Effector CD4-positive, alpha-beta T cell (primary cell): Measurements from ENCODE around the gene RCC1.
"Not testable (repeated sequence)": the region's sequence is repeated elsewhere in the genome, so short reads cannot be mapped to it uniquely, and the experiment has no call there.

Experiments used
- DNase-seq: peaks from one replicate; pipeline ENCODE4 v3.0.0-alpha.2; 2020

Gene RCC1

DNA sequence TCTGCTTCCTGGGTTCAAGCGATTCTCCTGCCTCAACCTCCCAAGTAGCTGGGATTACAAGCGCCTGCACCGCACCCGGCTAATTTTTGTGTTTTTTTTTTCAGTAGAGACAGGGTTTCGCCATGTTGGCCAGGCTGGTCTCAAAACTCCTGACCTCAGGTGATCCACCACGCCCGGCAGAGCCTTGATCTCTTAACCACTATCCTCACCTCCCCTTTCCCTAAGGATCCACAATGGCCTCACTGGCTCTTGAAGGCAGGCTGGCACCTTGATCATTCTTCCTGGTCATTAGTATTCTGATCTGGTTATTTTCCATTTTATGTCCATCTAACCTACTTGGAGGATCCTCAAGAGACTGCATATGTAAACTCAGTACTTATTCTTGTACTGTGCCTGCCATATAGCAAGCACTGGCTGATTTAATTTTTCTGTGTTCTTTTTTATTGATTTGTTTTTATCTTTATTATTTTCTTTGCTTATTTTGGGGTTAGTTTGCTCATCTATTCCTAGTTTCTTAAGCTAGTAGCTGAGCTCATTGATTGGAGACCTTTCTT lies 6.3 kb downstream of the RCC1 start:
- no peak for DNase-seq

DNA sequence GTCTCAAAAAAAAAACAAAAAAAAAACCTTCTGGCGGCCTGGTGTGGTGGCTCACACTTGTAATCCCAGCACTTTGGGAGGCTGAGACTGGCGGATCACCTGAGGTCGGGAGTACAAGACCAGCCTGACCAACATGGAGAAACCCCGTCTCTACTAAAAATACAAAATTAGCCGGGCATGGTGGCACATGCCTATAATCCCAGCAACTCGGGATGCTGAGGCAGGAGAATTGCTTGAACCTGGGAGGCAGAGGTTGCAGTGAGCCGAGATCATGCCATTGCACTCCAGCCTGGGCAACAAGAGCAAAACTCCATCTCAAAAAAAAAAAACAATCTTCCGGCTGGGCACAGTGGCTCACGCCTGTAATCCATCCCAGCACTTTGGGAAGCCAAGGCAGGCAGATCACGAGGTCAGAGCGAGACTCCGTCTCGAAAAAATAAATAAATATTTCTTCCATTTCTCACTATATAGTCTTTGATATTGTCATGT lies 8.6 kb downstream of the RCC1 start:
- DNase-seq, result not testable (repeated sequence)

DNA sequence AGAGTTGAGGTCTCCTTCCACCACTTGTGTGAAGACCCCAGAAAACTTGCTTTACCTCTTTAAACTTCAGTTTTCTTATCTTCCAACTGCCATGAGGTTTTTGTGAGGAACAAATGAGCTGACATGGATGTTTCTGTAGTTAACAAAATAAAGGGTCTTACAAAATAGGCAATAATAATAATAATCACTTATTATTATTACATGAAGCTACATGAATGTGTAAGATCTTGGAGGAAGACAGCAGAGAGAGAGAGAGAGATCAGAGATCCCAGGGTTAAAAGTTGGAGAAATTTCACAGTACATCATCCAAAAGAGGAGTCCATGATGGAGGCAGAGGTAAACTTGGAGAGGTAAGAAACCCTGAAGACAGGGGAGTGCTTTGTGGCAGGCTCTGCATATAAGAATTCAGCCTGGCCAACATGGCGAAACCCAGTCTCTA lies 10.7 kb downstream of the RCC1 start:
- DNase-seq, result no peak

DNA sequence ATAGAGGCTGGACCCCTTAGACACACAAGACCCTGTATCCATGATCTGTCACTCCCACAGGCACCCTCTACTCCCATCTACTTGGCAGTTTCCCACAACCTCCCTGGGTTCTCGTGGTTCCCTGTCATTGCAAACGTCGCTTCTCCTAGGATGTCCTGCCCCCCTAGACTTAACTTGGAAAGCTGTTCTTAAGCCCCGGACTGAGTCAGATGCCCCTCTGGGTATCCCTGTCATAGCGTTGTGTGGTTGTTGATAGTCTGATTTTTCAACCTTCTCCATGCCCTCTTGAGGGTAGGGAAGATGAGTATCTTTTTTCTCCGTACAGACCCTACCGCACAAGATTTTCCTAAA lies 11.8 kb downstream of the RCC1 start:
- DNase-seq, result no peak

DNA sequence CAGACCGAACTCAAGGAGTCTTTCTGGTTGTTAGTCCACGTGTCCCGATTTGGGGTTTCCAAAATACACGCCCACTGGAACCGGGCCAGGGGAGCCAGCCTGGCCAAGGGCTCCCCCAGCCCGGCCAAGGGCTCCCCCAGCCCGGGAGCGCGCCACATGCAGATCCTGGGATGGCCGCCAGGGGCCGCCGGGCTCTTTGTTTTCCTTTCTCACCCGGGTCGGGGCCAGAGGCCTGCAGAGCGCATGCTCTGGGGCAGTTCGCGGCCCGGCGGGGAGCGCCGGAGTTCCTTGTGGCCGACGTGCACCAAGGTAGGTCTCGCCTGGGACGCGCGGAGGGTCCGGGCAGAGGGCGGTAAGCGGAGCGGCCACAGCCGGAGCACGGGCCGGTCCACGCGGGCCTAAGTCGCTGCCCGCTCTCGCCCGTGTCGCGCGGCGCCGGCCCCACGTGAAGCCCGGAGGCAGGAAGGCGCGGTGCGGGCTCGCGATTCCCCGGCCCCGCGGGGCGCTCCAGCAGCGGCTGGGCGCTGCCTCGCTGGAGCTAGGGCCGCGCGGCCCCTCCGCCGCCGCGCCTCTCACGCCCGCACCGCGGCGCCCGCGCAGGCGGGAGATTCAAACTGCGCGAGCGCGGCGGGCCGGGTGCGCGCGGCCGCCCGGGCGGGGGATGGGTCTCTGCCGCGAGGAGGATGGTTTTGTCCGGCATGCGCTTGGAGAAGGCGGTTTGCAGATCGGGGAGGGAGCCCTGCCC lies 12.3 kb downstream of the RCC1 start:
- peak; percentile 80 for DNase-seq

DNA sequence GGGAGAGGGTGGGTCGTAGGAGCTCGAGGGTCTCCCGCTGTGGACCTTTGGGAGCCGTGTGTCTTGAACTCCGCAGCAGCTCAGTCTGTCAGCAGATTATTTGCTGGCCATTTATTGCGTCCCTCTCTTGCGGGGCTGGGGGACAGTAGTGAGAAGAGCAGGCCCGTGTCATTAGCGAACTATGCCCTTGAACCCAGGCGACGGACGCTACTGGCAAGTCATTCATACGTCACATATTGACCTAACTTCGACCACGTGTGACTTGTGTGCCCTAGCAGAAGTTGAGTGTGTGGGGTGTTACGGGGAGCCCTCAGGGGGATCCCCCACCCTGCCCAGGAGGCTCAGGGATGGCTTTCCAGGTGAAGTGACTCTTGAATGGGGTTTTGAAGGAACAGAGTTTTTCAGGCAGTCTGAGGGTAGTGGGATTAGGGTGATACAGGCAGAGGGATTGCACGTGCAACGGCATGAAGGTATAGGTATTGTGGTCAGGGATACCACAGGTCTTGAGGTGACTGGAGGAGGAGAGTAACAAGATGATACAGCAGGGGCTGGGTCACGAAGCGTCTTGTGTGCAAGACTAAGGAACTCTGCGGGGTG lies 13.0 kb downstream of the RCC1 start:
- no peak for DNase-seq

DNA sequence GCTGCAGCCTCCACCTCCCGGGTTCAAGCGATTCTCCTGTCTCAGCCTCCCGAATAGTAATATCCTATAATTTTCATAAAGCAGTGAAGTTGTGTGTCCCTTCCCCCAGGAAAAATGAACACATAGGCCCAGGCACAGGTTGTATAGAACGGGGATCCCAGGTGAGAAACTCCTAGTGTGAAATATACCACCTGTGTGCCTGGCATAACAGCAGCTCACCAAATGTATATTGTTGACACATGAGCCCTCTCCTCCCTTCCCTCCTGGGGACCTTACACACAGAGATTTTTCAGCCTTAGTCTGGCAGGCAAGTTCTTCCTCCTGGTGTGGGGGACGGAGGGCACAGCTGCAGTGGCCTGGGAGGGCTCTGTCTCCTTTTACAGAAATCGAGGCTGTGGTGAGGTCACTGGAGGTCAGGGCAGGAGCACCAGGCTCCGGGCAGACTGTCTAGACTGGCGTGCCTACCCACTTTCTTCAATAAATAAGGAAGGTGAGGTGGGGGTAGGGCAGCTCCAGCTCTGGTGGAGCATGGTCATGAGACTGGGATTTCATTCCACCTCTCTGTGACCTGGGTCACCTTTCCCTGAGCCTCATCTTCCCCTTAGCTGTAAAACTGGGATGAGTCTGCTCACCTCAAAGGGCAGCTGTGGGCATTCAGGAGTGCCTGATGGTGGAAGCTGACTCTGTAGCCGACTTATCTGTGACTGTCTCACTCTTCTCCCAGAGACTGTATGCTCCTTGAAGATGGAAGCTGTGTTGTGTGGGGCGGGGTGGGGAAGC lies 14.3 kb downstream of the RCC1 start:
- DNase-seq, result no peak

DNA sequence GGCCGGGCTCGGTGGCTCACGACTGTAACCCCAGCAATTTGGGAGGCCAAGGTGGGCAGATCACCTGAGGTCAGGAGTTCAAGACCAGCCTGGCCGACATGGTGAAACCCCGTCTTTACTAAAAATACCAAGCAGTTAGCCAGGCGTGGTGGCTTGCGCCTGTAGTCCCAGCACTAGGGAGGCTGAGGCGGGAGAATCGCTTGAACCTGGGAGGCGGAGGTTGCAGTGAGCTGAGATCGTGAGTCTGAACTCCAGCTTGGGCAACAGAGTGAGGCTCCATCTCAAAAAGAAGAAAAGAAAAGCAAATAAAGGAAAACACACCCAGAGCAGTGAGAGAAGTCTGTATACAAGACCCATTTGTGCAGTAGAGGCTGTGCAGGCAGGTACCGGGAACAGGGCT lies 15.0 kb downstream of the RCC1 start:
- DNase-seq, result not testable (repeated sequence)

DNA sequence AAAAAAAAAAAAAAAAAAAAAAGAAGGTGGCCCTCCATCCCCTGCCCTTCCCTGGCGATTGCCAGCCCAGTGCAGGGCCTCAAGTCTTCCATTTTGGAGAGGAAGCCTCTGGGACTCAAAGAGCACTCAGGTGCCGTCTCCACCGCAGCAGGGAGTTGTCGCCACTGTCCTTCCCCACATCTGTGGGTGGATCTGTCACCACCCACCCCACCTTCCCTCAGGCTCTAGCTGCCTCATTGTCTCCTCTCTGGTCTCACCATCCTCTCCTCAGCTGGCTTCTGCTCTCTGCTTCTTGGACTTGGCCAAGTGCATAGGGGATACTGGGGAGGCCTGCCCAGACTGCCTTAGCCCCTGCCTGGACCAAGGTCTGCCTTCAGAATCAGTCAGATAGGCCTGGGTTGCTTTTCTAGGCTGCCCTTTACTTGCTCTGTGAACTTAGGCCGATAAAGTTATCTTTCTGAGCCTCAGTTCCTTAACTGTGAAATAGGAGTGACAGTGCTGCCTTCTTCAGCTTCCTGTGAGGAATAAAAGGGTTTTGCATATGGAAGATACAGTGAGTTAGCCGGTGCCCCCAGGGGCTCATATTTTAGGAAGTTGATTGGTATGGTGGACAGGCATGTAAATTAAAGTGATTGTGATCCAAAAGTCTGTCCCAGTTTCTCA lies 15.8 kb downstream of the RCC1 start:
- no peak for DNase-seq

DNA sequence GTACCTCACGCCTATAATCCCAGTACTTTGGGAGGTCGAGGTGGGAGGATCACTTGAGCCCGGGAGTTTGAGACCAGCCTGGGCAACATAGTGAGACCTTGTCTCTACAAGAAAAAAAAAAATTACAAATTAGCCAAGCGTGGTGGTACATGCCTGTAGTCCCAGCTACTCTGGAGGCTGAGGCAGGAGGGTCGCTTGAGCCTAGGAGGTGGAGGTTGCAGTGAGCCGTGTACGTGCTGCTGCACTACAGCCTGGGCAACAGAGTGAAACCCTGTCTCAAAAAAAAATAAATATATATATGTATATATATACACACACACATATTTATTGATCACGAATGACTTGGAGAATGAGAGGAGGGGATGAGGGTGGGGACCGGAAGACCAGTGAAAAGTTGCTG lies 16.7 kb downstream of the RCC1 start:
- DNase-seq, result not testable (repeated sequence)

DNA sequence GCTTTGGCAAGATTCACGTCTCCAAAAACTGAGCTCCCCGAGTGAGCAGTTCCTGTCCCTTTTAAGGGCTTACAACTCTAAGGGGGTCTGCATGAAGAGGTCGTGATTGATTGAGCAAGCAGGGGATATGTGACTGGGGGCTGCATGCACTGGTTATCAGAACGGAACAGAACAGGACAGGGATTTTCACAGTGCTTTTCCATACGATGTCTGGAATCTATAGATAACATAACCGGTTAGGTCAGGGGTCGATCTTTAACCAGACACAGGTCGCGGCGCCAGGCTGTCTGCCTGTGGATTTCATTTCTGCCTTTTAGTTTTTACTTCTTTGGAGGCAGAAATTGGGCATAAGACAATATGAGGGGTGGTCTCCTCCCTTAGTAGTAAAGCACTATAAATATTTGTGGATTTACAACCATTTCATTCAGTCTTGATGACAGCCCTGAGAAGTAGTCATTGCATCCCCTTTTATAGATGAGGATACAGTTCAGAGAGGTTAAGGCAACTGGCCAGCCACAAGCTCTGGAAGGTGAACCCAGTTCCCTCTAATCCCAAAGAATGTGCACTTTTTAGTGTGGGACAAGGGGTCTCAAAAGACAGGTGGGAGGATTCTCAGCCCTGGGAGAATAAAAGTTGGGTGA lies 19.3 kb downstream of the RCC1 start:
- not testable (repeated sequence) for DNase-seq

DNA sequence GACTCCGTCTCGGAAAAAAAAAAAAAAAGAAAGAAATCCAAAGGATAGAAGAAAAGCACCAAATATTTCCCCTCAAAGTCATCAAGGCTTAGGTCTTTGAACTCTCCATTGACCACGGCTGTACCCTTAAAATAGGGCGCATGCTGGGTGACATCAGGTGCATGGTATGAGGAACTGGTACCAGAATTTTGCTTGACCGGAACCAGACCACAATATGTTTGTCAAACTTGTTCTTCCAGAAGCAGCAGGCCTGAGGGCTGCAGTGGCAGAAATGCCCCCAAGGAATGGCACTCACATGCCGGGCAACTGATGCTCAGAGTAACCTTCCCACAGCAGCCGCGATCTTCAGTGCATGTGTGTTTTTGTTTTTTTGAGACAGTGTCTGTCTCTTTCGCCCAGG lies 21.0 kb downstream of the RCC1 start:
- no peak for DNase-seq

DNA sequence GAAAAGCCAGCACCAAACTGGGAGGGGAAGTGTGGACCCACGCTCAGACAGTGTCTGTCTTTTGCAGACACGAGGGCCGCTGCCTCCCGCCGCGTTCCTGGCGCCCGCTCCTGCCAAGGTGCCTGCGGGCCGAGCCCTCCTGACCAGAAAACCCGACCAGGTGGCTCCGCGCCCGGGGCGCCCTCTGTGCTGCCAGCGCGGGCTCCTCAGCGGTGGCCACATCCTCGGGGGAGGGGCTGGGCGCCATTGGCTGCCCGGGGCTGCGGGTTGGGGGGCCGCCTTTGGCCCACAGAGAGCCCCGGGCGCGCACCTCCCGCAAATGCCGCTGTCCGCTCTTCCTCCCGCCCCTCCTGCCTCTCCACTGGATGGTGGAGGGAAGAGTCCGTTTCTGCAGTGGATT lies 24.6 kb downstream of the RCC1 start:
- DNase-seq, result no peak

DNA sequence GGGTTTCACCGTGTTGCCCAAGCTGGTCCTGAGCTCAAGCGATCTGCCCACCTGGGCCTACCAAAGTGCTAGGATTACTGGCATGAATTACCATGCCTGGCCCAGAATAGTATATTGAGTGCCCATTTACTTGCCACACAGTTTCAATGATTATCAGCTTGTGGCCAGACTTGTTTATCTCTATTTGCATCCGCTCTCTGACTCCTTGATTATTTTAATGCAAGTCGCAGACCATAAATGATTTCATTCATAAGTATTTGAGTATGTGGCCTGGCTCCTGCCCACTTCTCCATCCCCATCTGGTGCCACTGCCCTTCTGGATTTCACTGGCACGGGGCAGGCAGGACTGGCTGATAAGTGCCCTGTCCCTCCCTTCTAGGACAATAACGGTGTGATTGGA lies 28.8 kb downstream of the RCC1 start:
- DNase-seq, result no peak

DNA sequence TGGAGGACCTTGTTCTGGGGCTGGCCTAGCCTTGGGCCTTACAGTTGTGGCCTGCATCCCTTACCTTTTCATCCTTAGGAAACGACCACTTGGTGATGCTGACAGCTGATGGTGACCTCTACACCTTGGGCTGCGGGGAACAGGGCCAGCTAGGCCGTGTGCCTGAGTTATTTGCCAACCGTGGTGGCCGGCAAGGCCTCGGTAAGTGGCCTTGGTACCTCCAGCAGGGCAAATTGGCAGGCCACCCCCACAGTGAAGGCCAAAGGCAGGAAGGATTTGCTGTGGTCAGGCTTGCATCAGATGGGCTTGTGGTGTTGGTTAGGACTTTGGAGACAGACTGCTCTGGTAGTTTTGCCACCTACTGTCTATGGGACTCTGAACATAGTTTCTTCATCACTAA lies 29.3 kb downstream of the RCC1 start:
- DNase-seq, result no peak

DNA sequence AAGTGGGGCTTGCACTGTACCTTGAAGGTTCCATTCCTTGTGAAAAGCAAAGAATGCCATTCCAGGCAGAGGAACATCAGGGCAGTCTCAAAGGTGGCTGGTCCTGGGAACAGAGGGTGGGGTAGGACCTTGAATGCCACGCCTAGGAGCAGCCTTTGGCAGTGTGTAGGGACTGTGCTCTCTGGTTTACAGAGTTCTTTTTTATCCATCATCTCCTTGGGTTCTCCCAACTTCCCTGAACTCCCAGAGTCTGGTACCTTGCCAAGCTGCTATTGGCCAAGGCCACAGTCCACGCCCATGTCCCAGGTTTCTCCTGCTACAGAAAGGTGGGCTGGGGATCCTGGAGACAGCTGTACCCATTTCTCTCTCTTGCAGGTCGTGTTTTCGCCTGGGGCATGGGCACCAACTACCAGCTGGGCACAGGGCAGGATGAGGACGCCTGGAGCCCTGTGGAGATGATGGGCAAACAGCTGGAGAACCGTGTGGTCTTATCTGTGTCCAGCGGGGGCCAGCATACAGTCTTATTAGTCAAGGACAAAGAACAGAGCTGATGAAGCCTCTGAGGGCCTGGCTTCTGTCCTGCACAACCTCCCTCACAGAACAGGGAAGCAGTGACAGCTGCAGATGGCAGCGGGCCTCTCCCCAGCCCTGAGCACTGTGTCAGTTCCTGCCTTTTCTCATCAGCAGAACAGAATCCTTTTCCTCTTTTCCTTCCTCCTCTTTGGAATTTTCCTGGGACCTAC lies 31.8 kb downstream of the RCC1 start:
- no peak for DNase-seq

DNA sequence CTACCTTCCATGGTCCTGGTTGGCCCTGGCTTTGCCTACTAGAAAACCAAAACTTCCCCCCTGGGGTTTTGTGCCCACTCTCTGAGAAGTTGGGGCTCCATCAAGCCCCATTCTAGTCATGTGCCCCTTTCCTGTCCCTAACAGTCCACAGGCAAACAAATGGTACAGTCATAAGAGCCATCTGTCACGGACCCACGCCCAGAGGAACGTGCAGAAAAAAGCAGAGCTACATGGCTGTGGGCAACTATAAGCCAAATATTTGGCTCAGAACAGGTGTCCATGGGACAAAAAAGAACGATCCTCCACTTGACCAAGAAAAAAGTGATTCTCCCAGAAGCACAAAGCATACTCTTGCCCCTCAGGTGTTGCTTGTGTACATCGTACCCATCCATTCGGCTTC lies 32.4 kb downstream of the RCC1 start:
- no peak for DNase-seq

DNA sequence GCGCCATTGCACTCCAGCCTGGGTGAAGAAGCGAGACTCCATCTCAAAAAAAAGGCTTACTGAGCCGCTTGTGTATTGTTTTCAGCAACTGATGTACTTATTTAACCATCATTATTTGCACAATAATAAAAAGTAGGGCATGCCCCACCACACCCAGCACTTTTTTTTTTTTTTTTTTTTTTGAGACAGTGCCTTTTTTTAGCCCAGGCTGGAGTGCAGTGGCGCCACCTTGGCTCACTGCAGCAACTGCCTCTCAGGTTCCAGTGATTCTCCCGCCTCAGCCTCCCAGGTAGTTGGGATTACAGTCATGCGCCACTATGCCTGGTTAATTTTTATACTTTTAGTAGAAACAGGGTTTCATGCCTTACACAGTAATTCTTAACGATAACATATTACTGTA lies 34.8 kb downstream of the RCC1 start:
- DNase-seq, result no peak

DNA sequence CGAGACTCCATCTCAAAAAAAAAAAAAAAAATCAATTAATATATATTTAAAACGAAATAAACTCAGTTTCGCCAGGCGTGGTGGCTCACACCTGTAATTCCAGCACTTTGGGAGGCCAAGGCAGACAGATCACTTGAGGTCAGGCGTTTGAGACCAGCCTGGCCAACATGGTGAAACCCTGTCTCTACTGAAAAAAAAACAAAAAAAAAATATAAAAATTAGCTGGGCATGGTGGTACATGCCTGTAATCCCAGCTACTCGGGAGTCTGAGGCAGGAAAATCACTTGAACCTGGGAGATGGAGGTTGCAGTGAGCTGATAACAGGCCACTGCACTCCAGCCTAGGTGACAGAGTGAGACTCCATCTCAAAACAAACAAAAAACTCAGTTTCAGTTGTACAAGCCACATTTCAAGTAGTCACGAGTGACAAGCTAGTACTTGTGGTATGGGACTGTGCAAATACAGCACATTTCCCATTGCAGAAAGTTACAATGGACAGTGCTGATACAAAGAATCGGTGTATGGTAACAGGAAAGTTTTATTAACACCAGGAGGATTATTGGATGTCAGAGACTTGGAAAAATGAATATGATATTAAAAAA lies 35.7 kb downstream of the RCC1 start:
- DNase-seq, result not testable (repeated sequence)

DNA sequence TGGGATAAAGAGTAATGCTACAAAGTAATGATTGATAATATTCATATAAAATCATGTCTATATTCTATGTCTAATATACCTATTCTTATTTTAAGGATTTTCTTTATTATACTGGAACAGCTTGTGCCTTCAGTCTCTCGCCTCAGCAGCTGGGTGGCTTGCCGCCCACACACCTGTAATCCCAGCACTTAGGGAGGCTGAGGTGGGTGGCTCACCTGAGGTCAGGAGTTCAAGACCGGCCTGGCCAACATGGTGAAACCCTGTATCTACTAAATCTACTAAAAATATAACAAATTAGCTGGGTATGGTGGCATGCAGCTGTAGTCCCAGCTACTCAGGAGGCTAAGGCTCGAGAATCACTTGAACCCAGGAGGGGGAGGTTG lies 39.4 kb downstream of the RCC1 start:
- no peak for DNase-seq

DNA sequence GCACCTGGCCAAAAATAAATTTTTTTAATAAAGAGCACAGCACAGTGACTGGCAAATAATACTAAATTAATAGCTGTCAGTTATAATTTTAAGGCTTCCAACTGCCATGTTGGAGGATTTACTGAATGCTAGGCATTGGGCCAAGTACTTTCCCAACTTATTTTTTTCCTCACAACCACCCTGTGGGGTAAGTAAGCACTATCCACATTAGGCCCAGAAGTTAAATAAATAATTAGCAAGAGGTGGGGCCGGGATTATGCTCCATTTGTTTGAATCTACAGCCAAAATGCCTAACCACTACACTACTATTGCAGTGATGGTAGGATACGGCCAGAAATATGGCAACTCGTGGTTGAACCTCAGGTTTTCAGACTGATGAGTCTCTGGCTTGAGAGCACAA lies 42.5 kb downstream of the RCC1 start:
- DNase-seq, result no peak
